MM.1S (cell line): ENCODE results near the gene GRHL3.

Source experiments
- EZH2 ChIP-seq: fragments of 300-600 bp; sonication (generic); optimal IDR thresholded peaks from 2 replicates; pipeline ENCODE3; 2017; ENCODE audit warnings: low read depth, mild to moderate bottlenecking, antibody characterized with exemption, low read length, mixed read lengths
- EZH2phosphoT487 ChIP-seq: fragments of 300-600 bp; sonication (generic); IDR thresholded peaks from 2 replicates; pipeline ENCODE4 v1.6.1; 2018; ENCODE audit warnings: antibody characterized with exemption, low read length
- TF ChIP-seq, protein P1 (sequence below): fragments of 300-600 bp; sonication (generic); IDR thresholded peaks from 2 replicates; pipeline ENCODE4 v1.5.1; 2016; ENCODE audit warnings: antibody characterized with exemption, low read length, mixed read lengths

DNA sequence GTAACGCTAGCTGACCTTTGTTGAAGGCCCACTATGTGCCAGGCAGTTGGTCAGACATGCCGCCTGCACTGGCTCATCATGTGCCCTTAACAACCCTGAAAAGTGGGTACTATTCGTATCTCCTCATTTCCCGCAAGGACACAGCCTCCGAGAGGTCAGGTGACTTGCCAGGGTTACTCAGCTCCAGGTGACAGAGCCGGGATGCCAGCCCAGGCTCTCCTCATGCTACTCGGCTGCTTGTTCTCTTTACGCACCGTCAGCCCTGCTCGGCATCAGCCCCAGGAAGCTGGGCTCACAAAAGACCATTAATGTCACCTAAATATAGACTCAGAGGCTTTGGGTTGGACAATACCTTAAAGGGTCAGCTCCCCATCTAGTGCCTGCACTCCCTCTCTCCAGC, 29.0 kb downstream of the GRHL3 start:
- TF ChIP-seq, protein P1, sequence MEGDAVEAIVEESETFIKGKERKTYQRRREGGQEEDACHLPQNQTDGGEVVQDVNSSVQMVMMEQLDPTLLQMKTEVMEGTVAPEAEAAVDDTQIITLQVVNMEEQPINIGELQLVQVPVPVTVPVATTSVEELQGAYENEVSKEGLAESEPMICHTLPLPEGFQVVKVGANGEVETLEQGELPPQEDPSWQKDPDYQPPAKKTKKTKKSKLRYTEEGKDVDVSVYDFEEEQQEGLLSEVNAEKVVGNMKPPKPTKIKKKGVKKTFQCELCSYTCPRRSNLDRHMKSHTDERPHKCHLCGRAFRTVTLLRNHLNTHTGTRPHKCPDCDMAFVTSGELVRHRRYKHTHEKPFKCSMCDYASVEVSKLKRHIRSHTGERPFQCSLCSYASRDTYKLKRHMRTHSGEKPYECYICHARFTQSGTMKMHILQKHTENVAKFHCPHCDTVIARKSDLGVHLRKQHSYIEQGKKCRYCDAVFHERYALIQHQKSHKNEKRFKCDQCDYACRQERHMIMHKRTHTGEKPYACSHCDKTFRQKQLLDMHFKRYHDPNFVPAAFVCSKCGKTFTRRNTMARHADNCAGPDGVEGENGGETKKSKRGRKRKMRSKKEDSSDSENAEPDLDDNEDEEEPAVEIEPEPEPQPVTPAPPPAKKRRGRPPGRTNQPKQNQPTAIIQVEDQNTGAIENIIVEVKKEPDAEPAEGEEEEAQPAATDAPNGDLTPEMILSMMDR = no peak
- TF ChIP-seq EZH2phosphoT487 (no peak), EZH2 (no peak)
